ENCODE measurements around the gene CRYBG2. TPM values are rescaled to one million over a fixed set of nuclear protein-coding genes. Genes with fewer than 3 reads are reported as not detected.

Gene CRYBG2
- total and polyA plus RNA-seq, 2 of the 13 experiments (the other 11 are each of a cell fraction or from before 2014, with no cell fraction given) = 1.3 to 2.9 TPM

DNA sequence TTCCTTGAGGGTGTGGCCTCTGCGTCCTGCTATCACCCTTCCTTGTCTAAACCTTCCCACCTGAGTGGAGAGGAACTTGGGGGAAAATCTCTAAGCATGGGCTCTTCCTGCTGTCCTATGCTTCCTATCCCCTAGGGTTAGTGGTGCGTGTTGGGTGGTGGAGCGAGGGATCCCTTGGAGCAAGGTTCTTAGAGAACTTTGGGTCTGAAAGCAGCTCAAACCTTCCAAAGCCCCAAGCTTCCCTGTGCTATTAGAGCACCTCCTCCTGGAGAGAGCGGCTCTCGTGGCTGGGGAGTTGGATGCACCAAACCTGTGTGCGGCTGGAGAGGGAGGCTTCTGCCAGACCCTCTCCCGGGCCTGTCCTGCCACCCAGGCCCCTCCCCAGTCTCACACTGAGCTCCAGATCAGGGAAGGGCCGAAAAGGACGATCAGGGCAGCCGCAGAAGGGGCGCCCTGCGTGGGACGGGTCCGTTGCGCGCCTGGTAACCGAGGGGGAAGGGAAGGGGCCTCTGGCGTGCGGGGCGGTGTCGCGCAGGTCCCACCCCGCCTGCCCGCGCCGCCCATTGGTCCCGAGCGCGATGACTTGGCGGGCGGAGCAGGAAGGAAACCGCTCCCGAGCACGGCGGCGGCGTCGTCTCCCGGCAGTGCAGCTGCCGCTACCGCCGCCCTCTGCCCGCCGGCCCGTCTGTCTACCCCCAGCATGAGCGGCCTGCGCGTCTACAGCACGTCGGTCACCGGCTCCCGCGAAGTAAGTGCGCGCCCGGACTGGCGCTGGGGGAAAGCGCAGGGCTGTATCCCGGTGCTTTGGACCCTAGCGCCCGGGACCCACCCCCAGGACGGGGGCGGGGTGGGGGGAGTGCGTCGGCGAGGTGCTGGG lies 74.2 kb downstream of the CRYBG2 start, which contains the start of gene SH3BGRL3 (continued):
- TF ChIP-seq ELF3 (CRISPR knock-in tag; IDR thresholded peaks at IDR 0.05) (peak; percentile 48; the same call in 1 of the 2 replicates), ZNF354B (CRISPR knock-in tag; IDR thresholded peaks at IDR 0.05) (no peak; the same call in 1 of the 2 replicates), EZH2 (conservative IDR thresholded peaks at IDR 0.05; ENCODE audit: low read depth, low read length) (no peak), ZNF12 (CRISPR knock-in tag; IDR thresholded peaks at IDR 0.05) (0 out of 2 replicates have a peak, but pooled peaks have one; percentile 10), RCOR2 (CRISPR knock-in tag; IDR thresholded peaks at IDR 0.05) (no peak), SRSF4 (IDR thresholded peaks at IDR 0.05; ENCODE audit: low read depth, low read length, poor library complexity, severe bottlenecking) (no peak), CBFB (CRISPR knock-in tag; IDR thresholded peaks at IDR 0.05) (peak; percentile 31; the same call in 1 of the 2 replicates), PATZ1 (CRISPR knock-in tag; IDR thresholded peaks at IDR 0.05) (peak; percentile 70), ZFP37 (CRISPR knock-in tag; IDR thresholded peaks at IDR 0.05; ENCODE audit: borderline replicate concordance) (no peak), CENPX (CRISPR knock-in tag; IDR thresholded peaks at IDR 0.05) (no peak), ZFP41 (CRISPR knock-in tag; IDR thresholded peaks at IDR 0.05; ENCODE audit: borderline replicate concordance) (peak; percentile 85; the same call in 1 of the 2 replicates), RBM39 (IDR thresholded peaks at IDR 0.05; ENCODE audit: low read depth, low read length, poor library complexity, severe bottlenecking) (peak; percentile 72), PRMT3 (CRISPR knock-in tag; IDR thresholded peaks at IDR 0.05; ENCODE audit: borderline replicate concordance, low read depth) (no peak), NCOR1 (IDR thresholded peaks at IDR 0.05; ENCODE audit: borderline replicate concordance, low read length) (no peak), NR0B2 (CRISPR knock-in tag; IDR thresholded peaks at IDR 0.05) (peak; percentile 61), ZNF878 (CRISPR knock-in tag; IDR thresholded peaks at IDR 0.05) (no peak), FOXP4 (CRISPR knock-in tag; IDR thresholded peaks at IDR 0.05) (no peak), ZNF883 (CRISPR knock-in tag; IDR thresholded peaks at IDR 0.05; ENCODE audit: not compliant biosample characterization) (peak; percentile 61), ZNF331 (CRISPR knock-in tag; IDR thresholded peaks at IDR 0.05) (peak; percentile 53; the same call in 1 of the 2 replicates), ZMYM3 (CRISPR knock-in tag; IDR thresholded peaks at IDR 0.05) (no peak), NR2F1 (CRISPR knock-in tag; IDR thresholded peaks at IDR 0.05) (no peak), HMGA1 (CRISPR knock-in tag; conservative IDR thresholded peaks at IDR 0.05) (no peak), ZNF678 (CRISPR knock-in tag; IDR thresholded peaks at IDR 0.05) (no peak)
- TF ChIP-seq, protein P1, sequence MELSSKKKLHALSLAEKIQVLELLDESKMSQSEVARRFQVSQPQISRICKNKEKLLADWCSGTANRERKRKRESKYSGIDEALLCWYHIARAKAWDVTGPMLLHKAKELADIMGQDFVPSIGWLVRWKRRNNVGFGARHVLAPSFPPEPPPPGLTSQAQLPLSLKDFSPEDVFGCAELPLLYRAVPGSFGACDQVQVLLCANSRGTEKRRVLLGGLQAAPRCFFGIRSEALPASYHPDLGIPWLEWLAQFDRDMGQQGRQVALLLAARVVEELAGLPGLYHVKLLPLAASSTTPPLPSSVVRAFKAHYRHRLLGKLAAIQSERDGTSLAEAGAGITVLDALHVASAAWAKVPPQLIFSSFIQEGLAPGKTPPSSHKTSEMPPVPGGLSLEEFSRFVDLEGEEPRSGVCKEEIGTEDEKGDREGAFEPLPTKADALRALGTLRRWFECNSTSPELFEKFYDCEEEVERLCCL (CRISPR knock-in tag; IDR thresholded peaks at IDR 0.05; ENCODE audit: borderline replicate concordance) = no peak
